Suppressor macrophage (primary cell): Measurements from ENCODE around the gene DDAH2.
A peak's percentile ranks its signal among the peaks of the same experiment; 100 is the strongest.
"Not testable (repeated sequence)": the region's sequence is repeated elsewhere in the genome, so short reads cannot be mapped to it uniquely, and the experiment has no call there.

Experiments used
- DNase-seq, 4 experiments: peaks; one replicate each; pipeline ENCODE4 v3.0.0-alpha.2; 2020 to 2022

The DDAH2 gene

DNA sequence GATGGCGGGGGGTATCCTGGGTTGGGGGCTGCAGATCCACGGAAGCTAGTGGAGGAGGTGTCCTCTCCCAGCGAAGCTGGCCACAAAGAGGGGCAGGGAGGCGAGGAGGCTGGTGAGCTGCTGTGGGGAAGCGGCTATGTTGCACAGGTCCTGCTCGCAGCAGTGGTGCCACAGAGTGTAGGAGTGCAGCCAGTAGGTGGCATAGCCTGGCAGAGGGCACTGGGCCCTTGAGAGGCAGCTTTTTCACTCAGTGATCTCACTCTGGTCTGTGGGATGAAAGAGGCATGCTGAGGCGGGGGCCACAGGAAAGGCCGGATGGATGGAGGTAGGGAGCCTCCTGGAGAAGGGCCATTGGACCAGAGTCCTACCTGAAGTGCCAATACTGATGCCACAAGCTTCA lies 16.8 kb downstream of the DDAH2 start:
- DNase-seq: peak in 3 of 4 experiments; percentile 49 to 63 (median 57)

DNA sequence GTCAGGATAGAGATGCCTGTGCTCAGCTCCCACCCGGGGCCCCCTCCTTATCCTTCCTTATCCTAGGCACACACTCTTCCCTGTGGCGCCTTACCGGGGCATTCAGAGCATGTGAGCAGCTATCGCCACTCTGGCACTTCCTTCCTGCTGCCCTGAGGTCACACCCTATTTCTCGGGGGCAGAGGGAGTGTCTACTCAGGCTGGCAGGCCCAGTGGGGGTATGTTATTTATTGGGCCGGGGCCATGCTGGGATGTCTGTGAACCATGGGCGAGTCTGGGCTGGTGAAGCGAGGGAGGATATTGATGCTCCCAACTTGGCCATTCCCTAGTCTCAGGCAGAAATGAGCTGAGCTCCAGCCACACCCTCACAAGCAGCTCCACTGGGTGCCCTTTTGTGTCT lies 17.9 kb downstream of the DDAH2 start:
- DNase-seq: peak; percentile 37 to 61 (median 56)

DNA sequence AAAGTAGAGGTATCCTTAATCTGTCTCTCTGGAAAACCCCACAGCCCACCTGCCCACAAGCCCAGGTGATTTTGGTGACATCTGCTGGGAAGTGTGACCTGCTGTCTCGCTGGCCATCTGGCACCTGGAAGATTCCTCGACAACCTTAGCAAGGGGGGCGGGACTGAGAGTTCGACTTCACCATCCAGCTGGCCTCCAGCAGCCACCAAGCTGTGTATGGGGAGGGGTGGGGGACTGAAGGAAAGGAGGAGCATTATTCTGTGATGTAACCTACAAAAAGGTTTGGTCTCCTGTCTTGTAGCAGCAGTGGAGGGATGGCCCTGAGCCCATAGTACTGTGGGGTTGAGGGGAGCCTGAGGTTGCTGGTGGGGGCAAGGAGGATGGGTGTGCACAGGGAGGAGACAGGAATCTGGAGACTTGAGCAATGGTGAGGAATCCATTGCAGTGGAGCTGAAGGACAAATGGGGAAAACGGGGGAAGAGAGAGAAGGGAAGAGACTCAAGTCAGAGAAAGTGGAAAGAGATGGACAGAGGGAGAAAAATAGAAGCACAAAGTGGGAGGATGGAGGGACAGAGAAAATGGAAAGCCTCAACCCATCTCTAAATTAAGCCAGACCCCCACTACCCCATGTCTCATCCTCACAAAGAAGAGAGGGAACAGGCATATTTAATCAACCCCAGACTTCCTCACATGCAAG lies 18.4 kb downstream of the DDAH2 start:
- no peak for DNase-seq

DNA sequence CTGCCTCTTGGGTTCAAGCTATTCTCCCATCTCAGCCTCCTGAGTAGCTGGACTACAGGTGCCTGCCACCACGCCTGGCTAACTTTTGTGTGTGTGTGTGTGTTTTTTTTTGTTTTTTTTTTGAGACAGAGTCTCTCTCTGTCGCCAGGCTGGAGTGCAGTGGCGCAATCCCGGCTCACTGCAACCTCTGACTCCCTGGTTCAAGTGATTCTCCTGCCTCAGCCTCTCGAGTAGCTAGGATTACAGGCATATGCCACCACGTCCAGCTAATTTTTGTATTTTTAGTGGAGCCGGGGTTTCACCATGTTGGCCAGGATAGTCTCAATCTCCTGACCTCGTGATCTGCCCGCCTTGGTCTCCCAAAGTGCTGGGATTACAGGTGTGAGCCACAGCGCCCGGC lies 19.9 kb downstream of the DDAH2 start:
- DNase-seq: not testable (repeated sequence)

DNA sequence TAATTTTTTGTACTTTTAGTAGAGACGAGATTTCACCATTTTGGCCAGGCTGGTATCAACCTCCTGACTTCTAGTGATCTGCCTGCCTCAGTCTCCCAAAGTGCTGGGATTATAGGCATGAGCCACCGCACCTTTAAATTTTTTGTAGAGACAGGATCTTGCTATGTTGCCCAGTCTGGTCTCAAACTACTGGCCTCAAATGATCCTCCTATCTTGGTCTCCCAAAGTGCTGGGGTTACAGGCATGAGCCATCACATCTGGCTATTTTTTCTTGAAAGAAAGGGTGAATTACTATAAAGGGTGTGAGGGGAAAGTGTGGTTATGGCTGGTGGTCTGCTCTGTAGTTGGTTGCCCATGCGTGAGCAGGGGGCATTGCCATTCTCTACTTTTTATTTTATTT lies 20.9 kb downstream of the DDAH2 start:
- DNase-seq: no peak

DNA sequence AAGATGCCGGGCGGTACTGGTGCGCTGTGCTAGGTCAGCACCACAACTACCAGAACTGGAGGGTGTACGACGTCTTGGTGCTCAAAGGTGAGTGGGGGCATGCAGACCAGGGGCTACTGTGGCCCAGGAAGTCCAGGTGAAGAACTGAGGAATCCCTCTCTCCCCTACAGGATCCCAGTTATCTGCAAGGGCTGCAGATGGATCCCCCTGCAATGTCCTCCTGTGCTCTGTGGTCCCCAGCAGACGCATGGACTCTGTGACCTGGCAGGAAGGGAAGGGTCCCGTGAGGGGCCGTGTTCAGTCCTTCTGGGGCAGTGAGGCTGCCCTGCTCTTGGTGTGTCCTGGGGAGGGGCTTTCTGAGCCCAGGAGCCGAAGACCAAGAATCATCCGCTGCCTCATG lies 21.4 kb downstream of the DDAH2 start:
- no peak for DNase-seq

DNA sequence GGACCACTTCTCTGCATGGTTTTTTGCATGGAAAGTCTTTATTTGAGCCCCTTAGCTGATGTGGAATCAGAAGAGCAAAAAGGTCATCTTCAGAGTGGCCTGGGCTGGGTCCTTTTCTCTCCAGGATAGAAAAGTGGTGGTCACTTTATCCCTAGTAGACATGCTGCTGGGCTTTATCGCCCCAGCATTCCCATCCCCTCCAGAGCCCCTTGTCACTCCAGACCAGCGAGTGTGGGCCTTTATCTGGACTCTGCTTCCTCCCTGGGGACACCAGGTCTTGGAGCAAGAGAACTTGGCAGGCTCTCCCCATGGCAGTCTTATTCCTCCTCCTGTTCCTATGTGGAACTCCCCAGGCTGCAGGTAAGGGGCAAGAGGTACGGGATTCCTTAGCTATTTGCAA lies 22.5 kb downstream of the DDAH2 start, which contains the start of gene LY6G6F:
LY6G6F (plus strand) TSS at position 268 of the 400 bp plus-strand sequence; CDS start at position 309, 41 bp downstream.
- no peak for DNase-seq

DNA sequence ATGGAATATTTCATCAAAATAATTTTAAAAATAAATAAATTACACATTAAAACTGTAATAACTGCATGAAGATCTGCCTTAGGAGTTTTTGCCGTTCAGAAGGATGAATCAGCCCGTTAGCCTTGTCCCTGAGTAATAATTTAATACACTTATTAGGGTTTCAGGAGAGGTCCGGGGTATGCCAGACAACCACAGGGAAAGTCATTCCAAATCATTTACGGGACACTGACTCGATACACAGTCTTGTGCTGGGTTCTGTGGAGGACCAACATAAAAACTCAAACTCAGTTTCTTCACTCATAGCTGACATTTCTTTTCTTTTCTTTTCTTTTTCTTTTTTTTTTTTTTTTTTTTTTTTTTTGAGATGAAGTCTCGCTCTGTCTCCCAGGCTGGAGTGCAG lies 23.2 kb downstream of the DDAH2 start:
- no peak for DNase-seq

DNA sequence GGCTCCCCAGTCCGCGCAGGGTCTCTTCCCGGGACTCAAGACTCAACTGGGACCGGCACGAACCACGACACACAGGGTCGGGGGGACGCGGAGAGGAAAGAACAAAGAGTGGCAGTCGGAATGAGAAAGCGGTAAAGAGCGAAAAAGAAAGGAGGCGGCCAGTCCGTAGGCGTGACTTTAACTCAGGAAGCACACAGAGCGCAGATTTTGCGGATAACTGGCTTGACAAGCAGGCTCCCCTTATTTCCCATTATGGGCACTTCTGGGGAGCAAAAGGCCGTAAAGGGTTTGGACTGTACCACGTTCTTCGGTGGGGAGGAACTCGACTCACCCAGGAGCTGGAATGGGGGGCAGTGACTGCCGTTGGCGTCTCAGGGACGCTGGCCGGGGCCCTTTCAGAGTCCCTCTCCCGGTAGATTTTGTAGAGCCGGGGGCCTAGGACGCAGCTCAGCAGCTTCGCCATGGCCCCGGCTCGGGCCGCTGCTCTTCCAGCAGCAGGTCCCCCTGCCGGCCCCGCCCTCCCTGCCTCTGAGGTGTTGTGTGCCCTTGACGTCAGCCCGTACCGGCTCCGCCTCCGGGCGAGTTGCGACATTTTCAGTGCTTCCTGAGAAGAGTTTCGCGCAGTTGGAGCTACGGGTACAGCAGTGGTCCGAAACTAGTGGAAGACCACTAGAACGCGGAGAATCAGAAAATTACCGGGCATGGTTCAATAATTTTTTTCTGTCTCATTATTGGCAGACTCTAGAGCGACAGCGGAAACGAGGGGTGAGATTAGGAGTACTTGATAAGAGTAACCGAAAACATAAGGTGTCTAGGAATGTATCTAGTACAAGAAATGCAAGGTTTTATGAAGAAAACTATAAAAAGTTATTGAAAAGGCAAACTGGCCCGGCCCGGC lies 26.0 kb downstream of the DDAH2 start, which contains the start of gene ABHD16A:
ABHD16A (minus strand) TSS at position 506 of the 898 bp plus-strand sequence; CDS start at position 463, 43 bp downstream.
- peak; percentile 98 to 99 (median 99) for DNase-seq

DNA sequence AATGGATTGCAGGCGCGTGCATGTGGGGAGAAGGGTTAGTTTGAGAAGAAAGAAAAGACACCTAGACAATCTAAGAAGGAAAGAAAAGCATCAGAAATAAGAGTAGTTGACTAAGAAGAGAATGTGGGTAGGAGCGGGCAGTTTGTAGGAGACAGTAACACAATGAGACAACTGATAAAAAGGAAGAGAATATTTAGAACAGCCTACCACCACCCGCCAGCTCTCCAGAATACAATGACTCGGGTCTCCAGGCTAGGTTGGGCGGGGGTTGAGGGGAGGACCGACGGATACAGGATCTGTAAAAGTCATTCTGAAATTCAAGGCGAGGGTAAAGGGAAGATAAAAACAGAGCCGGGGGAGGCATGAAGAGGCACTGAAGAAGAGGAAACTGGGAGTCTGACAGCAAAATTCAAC lies 26.7 kb downstream of the DDAH2 start:
- DNase-seq: no peak

DNA sequence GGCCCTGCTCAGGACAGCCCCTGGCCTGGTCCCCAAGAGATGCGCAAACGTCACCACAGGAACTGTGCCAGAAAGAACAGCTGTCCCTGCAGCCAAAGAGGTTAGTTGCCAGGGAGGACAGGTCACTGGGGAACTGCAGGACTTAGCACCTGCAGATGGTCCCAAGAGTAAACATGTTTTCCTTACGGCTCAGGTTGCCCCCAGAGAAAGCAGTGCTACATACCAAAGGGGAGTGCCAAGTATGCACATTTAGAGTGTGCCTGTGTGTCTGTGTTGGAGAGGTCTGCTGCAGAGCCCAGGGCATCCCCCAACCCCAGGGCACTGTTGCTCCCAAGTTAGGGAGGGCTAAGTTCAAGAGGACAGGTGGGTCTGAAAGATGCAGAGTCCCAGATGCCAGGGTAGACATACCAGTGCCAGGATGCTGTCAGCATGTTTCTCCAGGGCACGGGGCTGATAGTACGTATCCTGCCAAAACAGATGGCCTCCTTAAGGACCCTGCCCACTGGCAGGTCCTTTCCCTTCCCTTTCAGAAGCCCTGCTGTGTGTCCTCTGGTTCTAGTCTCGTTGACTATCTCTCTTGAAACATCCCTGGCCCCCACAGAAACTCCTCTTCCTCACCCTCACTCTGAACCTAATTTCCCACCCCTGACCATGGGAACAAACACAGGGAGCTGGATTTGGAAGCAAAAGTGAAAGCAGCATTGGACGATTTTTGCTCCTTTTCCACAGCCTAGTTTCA lies 27.3 kb downstream of the DDAH2 start:
- DNase-seq: no peak

DNA sequence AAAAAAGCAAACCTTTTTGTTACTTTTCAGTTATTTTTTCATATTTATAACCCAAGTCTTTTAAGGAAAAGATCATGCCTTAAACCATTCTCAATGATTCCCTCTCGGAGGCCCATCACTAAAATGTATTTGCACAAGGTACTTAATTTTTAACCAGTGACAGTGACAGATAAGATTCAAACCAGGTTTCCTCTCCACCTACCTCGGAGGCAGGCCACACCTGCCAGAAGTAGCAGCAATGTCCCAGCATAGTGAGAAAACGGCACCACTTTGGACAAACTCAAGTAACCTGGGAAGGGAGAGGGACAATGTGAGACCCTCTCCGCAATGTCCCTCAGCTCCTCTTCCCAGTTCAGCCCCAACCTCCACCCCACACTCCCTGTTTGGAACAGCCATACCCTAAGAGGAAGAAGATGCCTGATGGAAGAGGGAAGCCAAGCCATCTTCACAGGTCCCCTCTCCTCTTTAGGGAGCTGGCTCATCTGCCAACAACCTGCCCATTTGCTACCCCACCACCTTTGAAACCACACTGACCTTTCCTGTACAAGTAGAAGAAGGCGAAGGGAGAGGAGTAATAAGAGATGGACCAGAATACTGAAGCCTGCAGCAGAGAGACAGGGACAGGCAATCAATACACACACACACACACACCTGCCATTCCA lies 28.2 kb downstream of the DDAH2 start:
- DNase-seq: no peak

DNA sequence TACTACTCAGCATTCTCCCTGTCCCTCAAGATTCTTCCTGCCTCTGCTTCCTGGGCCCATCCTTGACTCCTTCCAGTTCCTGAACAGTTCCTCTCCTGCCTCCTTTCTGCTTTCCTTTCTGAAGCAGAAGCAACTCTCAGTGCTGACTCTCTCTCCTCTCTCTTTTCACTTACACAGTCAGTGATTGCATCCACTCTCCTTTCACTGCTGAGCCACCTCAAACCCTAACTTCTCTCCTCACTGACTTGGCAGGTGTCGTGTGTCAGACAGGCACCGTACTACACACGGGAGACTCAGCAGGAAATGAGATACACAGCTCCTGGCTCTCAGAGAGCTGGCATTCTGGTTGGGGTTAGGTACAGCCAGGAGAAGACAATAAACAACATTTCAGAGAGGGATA lies 31.5 kb downstream of the DDAH2 start:
- DNase-seq: no peak

DNA sequence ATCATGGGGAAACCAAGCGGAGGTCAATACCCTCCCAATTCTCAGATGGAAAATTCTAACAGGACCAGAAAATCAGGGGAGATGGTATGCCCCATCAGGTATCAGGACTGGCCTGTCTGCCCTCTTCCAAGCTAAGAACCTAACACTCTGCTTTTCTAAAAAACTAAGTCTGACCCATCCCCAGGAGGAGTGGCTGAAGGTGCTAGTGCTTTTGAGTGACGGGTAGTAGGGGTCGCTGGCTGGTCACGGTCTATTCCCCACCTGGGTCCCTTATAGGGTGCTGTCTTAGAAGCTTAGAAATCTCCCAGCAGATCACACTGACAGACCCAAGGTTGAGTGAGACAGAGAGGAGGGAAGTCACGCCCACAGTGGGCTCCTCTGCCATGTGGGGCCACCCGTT lies 35.6 kb downstream of the DDAH2 start:
- peak in 1 of 4 experiments; percentile 31 for DNase-seq

DNA sequence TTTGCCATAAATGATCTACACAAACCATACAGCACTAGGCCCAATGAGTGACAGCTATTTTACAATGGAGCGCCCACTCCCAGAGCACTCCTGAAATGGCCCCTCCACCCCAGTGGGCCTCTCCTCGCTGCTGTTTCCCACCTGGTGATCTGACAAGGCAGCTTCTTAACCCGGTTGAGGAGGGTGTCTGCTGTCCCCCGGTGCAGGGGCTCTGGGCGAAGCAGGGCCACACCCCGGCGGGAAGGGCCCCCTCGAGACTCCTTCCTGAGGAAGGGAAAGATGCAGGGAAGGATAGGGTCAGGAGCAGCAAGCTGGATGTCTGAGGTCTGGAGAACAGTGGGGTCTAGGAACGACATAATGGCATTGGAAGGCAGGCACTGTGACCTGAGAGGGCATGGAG lies 36.2 kb downstream of the DDAH2 start:
- no peak for DNase-seq

DNA sequence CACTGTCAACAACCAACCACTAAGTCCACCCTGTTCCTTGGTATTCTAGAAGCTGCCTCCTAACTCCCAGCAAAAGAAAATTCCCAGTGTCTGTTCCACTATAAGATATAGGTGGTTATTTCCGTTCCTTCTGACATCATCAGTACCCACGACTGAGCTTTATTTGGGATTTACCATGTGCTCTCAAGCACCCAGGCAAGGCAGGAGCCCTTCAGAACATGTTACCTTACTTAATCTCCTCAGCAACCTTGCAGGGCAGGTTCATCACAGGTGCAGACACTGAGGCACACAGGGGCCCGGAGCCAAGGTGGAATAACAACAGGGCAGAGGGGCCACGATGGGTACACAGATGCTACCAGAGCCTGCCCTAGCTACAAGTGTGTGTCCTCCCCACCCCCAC lies 36.7 kb downstream of the DDAH2 start:
- no peak for DNase-seq

DNA sequence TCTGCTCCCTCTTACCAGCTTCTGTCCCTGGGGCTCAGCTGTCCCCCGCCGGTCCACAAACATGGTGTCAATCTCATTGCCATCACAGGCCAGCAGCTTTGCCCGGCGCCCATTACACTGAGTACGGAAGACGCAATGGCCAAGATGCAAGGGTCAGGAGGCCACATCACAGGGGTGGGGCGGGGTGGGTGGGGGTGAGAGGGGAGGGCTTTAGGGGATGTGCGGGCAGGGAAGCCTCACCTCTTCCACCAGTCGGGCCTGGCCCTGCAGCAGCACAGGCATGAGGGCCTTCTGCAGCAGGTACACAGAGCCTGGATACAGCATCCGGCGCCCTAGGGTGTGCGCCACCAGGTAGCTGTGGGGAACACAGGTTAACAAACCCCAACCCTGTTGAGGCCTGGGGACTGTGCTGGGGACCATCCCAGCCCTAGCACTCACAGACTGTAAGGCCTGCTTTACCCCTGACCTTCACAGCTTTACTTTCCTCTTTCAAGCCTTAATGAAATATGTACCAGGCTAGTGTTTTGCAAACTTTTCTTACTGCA lies 37.5 kb downstream of the DDAH2 start:
- DNase-seq: no peak

DNA sequence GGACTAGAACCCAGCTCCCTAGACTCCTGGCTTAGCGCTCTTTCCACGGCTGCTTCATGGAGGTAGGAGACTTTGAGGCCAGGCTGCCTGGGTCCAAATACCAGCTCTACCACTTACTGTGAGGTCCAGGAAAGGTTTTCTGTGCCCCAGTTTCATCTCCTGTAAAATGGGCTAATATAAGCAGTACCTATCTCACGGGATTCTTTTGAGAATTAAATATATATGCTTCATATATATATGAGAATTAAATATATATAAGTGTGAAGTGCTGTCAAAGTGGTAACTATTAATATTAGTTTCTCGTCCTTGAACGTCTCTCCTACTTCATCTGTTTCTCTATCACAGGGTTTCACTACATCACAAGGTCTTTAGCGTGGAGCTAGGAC lies 38.0 kb downstream of the DDAH2 start:
- DNase-seq: no peak

DNA sequence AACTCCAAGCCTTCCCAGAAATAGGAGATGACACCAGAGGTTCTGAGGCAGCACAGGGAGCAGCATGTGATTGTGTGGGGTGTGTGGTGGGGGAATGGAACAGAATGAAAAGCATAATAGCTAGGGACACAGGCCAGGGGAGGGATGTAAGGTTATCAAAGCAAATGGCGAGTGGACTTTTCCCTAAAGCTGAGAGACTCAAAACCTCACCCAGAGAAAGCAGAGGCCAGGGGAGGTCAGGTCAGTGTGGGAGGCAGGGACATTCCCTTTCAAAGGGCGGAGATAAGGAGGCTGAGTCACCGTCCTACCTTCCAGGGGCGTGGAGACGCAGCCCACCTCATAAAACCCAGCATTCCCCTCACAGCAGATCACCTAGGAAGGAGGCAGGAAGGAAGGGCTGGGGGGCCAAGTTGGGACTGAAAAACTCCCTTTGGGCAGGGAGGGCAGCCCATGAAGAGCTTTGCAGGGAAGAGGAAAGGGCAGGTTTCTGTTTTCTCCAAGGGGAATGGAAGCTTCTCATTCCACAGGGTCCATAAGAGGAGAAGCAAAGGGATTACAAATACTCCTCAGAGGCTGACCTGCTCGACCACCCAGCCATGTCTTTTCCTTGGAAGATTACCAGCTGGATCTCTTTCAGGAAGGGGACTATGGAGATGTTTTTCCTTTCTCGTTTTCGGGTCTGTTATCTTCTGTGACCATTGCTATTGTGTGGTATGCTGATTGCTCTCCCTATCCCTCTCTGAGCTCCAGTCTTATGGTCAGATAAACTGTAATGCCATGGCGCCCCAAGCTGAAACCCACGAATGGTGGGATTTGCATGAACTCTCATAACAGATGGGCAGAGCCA lies 38.6 kb downstream of the DDAH2 start:
- DNase-seq: no peak

DNA sequence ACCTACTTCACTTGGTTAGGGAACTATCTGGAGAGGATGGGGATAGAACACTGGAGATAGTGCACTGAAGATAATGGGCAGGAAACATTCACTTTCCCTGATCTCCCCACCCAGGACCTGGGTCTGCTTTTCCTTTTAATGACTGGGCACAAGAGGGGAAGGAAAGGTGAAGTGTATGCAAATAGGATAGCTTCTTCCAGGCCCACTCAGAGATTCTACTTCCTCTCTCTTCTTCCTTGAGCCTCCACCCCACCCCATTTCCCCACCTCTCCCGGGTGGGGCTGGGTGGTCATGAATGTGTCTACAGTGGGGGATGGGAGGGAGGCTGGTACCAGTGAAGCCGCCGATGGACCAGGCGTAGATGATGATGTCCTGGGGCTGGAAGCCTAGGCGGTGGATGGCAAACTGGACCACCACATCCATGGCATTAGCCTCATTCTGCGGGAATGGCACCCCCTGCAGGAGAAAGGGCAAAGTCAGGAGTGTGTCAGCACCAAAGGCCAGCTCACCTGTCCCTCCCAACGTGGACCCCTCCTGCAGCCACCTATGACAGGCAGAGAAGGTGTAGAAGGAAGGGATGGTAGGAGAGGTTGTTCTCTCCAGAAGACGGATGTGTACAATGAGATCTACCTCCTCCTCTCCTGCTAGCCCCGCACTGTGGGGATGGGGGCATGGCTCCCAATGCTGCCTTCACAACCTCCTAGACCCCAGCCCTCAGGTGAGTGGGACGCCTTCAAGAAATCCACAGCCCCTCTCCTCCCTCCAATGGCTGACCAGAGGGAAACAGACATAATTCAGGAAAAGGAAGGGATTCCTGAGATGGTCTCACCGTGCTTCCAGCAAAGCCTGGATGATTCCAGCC lies 39.6 kb downstream of the DDAH2 start:
- no peak for DNase-seq
